ENCODE results near the gene UTS2. TPM values are rescaled to one million over a fixed set of nuclear protein-coding genes. Genes with fewer than 3 reads are reported as not detected.

The UTS2 gene
- total and polyA plus RNA-seq, 2 of the 4 experiments (the other 2 are of a cell fraction): not detected

DNA sequence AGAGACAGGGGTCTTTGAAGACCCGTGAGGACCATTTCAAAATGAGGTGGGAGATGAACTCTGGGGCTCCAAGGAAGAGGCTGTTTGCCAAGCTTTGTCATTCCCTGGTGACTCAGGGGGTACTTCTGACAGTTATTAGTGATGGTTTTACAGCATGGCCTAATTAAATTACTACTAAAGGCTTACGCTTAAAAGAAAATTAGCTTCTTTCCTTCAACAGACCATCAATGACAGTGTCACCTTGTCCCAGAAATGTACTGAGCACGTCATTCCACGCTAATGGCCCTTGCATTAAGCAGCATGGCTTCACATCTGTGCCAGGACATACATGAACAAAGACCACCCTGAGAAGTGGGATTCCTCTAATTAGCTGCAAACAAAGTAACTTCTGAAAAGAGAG lies 5.1 kb upstream of the UTS2 start:
- Histone ChIP-seq H4K91ac (ENCODE audit: insufficient read depth, low read depth, low read length) (no peak overlapping the region), H3K4me1 (ENCODE audit: control insufficient read depth, insufficient read depth, low read length) (no peaks in the 10 kb centered on the region), H3K79me1 (ENCODE audit: low read depth in 1 of 2, low read length in 2 of 2) (no peaks in the 10 kb centered on the region), H3K18ac (ENCODE audit: low read depth, low read length) (no peak overlapping the region), H4K5ac (ENCODE audit: low read depth, low read length) (no peak overlapping the region), H2BK15ac (ENCODE audit: low read depth, low read length) (no peak overlapping the region), H3K23ac (ENCODE audit: low read depth, low read length) (no peak overlapping the region), H3K14ac (replicated peaks; ENCODE audit: low read depth, low read length) (no peak overlapping the region), H3K4me2 (ENCODE audit: low read depth, low read length) (no peak overlapping the region), H3K9me1 (ENCODE audit: insufficient read depth, low read length) (no peaks in the 10 kb centered on the region), H3K36me3 (ENCODE audit: control insufficient read depth, insufficient read depth, low read length) (no peaks in the 10 kb centered on the region), H2AFZ (replicated peaks; ENCODE audit: low read length, poor library complexity) (no peak overlapping the region), H3K9me3 (ENCODE audit: control insufficient read depth, insufficient read depth, low read length) (no peaks in the 10 kb centered on the region), H3K9ac (ENCODE audit: low read depth, low read length) (no peak overlapping the region), H3K4ac (ENCODE audit: low read depth, low read length) (no peak overlapping the region), H4K8ac (ENCODE audit: low read depth in 2 of 2, low read length in 2 of 2) (no peak overlapping the region), H2BK120ac (ENCODE audit: low read depth, low read length) (no peak overlapping the region), H3K27ac (ENCODE audit: insufficient read depth, low read length) (no peak overlapping the region), H3K27me3 (ENCODE audit: control insufficient read depth, insufficient read depth, low read length) (no peaks in the 10 kb centered on the region; the same call in 1 of the 2 replicates), H3K4me3 (ENCODE audit: insufficient read depth, low read depth, low read length) (no peak overlapping the region), H2BK5ac (ENCODE audit: low read depth, low read length, poor library complexity, severe bottlenecking) (no peak overlapping the region), H2AK9ac (replicated peaks; ENCODE audit: low read depth, low read length, poor library complexity) (no peak overlapping the region), H2AK5ac (ENCODE audit: low read depth, low read length) (no peak overlapping the region), H4K20me1 (ENCODE audit: insufficient read depth, low read length) (no peaks in the 10 kb centered on the region), H3K56ac (ENCODE audit: extremely low read depth, insufficient read depth, low read length) (no peak overlapping the region), H2BK20ac (ENCODE audit: low read depth, low read length) (no peak overlapping the region)
- ATAC-seq (ENCODE audit: low read depth) (no peak), DNase-seq (no peak)
- in situ Hi-C loops (cut with MboI; ENCODE audit: low sequenced_read_pairs) (no loop called here), dilution Hi-C loops (cut with HindIII; ENCODE audit: low sequenced_read_pairs, unreplicated experiment) (no loop called here), intact Hi-C loops (cut with micrococcal nuclease) (no loop called here)
- TF ChIP-seq, protein P1, sequence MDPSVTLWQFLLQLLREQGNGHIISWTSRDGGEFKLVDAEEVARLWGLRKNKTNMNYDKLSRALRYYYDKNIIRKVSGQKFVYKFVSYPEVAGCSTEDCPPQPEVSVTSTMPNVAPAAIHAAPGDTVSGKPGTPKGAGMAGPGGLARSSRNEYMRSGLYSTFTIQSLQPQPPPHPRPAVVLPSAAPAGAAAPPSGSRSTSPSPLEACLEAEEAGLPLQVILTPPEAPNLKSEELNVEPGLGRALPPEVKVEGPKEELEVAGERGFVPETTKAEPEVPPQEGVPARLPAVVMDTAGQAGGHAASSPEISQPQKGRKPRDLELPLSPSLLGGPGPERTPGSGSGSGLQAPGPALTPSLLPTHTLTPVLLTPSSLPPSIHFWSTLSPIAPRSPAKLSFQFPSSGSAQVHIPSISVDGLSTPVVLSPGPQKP (IDR thresholded peaks at IDR 0.05; ENCODE audit: borderline replicate concordance, low read depth, low read length): no peak
- TF ChIP-seq BHLHE40 (IDR thresholded peaks at IDR 0.05; ENCODE audit: low read depth, low read length) (no peak), POLR2A (IDR thresholded peaks at IDR 0.05; ENCODE audit: low read depth, low read length) (no peak), RAD21 (IDR thresholded peaks at IDR 0.05; ENCODE audit: low read length) (no peak), CHD1 (IDR thresholded peaks at IDR 0.05; ENCODE audit: low read depth, low read length) (no peak), CEBPB (IDR thresholded peaks at IDR 0.05; ENCODE audit: low read depth, low read length) (no peak), MAFK (IDR thresholded peaks at IDR 0.05; ENCODE audit: low read depth, low read length) (no peak), NFE2L2 (IDR thresholded peaks at IDR 0.05; ENCODE audit: low read depth, low read length) (no peak), MAZ (IDR thresholded peaks at IDR 0.05; ENCODE audit: borderline replicate concordance, low read depth, low read length) (no peak), FOS (IDR thresholded peaks at IDR 0.05; ENCODE audit: low read depth, low read length) (no peak), RFX5 (IDR thresholded peaks at IDR 0.05; ENCODE audit: low read depth, low read length) (no peak), MXI1 (IDR thresholded peaks at IDR 0.05; ENCODE audit: borderline replicate concordance, low read depth, low read length) (no peak), SMC3 (IDR thresholded peaks at IDR 0.05; ENCODE audit: low read depth, low read length) (no peak)
- TF ChIP-seq, protein P2, sequence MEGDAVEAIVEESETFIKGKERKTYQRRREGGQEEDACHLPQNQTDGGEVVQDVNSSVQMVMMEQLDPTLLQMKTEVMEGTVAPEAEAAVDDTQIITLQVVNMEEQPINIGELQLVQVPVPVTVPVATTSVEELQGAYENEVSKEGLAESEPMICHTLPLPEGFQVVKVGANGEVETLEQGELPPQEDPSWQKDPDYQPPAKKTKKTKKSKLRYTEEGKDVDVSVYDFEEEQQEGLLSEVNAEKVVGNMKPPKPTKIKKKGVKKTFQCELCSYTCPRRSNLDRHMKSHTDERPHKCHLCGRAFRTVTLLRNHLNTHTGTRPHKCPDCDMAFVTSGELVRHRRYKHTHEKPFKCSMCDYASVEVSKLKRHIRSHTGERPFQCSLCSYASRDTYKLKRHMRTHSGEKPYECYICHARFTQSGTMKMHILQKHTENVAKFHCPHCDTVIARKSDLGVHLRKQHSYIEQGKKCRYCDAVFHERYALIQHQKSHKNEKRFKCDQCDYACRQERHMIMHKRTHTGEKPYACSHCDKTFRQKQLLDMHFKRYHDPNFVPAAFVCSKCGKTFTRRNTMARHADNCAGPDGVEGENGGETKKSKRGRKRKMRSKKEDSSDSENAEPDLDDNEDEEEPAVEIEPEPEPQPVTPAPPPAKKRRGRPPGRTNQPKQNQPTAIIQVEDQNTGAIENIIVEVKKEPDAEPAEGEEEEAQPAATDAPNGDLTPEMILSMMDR (conservative IDR thresholded peaks at IDR 0.05; ENCODE audit: low read depth, low read length): no peak
- TF ChIP-seq, protein P3, sequence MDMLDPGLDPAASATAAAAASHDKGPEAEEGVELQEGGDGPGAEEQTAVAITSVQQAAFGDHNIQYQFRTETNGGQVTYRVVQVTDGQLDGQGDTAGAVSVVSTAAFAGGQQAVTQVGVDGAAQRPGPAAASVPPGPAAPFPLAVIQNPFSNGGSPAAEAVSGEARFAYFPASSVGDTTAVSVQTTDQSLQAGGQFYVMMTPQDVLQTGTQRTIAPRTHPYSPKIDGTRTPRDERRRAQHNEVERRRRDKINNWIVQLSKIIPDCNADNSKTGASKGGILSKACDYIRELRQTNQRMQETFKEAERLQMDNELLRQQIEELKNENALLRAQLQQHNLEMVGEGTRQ (IDR thresholded peaks at IDR 0.05; ENCODE audit: low read depth, low read length): no peak
- ChIA-PET CTCF (no interaction called here), POLR2A (ENCODE audit: unreplicated experiment) (interaction anchor here (0.6 kb wide), 1 partner anchor 67 kb away, joined by 3 read pairs; no protein-coding TSS in a partner anchor)
- no TSS peak for BruUV-seq (replicated peaks)
- no CpG with 5 or more reads among the region's 4 CpGs for WGBS, 2 experiments (ENCODE audit: extremely low coverage in 2 of 2, insufficient read length in 1 of 2)
